CD4-positive, alpha-beta T cell treated with Interleukin-1 beta for 1 hour (primary cell): ENCODE data around the gene SLITRK2.

ENCODE experiments used
- DNase-seq, 2 donors: peaks; one replicate each; pipeline ENCODE4 v3.0.0-alpha.2; 2020 to 2022

SLITRK2 gene

DNA sequence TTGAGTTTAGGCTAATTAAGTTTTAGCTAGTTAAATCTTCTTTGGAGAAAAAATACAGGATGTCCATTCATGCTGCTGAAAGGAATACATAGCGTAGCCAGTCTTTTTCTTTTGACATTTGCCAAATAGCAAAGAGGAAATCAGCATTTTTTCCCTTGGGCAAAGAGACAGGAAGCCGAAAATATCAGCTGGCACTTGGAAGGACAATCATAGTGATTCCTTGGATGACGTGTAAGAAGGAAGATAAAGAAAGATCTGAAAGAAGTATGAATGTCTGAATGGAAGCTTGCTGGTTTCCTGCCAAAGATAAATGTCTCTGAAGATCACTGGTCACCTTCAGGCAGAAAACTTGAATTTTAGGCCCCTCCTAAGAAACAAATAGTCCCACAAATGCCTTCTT is 44.2 kb downstream of the SLITRK2 start:
- no peak for DNase-seq

DNA sequence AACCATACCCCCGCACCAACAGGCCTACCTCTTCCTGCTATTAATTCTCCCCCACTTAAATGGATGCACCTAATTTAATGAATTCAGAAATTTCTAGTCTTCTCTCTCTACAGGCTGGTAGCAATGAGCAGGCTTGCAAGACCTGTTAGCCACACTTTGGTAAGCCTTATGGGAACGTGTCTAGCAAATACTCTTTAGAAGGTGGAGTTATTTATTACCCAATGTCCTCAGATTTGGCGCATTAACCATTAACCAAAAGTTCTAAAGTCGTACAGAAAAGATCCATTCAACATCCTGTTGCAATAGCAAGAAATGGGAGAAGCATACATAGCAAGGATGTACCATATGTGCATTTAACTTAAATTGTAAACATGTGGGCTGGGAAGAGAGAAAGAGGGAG is 47.5 kb downstream of the SLITRK2 start:
- no peak for DNase-seq
